Kidney (tissue), 14 donors: Measurements from ENCODE around the gene ADD2. TPM values are rescaled to one million over a fixed set of nuclear protein-coding genes. Genes with fewer than 3 reads are reported as not detected.

Experiments used
- DNase-seq, 5 donors: peaks; one replicate each; pipeline ENCODE4 v3.0.0-alpha.2; 2013 to 2020
- FAIRE-seq: peaks from 2 replicates; lab custom pipeline; 2012; peaks lifted over from hg19 to GRCh38; lab: Jason Lieb, UNC
- H3K27ac ChIP-seq, 2 donors: one replicate each; pipeline ENCODE4 v1.7.0; 2013; ENCODE audit warnings: low read depth in 2 of 2, low read length in 2 of 2, inconsistent platforms in 1 of 2
- H3K27me3 ChIP-seq: one replicate; pipeline ENCODE4 v1.7.1; 2013; ENCODE audit warnings: low read length, inconsistent platforms; ENCODE audit not compliant: control insufficient read depth, insufficient read depth
- H3K36me3 ChIP-seq, 3 donors: one replicate each; pipeline versions ENCODE4 v1.7.0 to v1.7.1; 2013; ENCODE audit warnings: low read length in 3 of 3, control low read depth in 1 of 3, inconsistent platforms in 1 of 3; ENCODE audit not compliant: insufficient read depth in 3 of 3, control insufficient read depth in 2 of 3
- H3K4me1 ChIP-seq, 3 donors: one replicate each; pipeline versions ENCODE4 v1.7.0 to v1.7.1; 2013; ENCODE audit warnings: low read length in 3 of 3, inconsistent platforms in 1 of 3, low read depth in 1 of 3; ENCODE audit not compliant: control insufficient read depth in 2 of 3, insufficient read depth in 2 of 3
- H3K4me3 ChIP-seq, 3 donors: one replicate each; pipeline versions ENCODE4 v1.7.0 to v1.8.1; 2013; ENCODE audit warnings: low read length in 3 of 3, control low read depth in 1 of 3, inconsistent platforms in 1 of 3
- H3K9ac ChIP-seq, 3 donors: one replicate each; pipeline versions ENCODE4 v1.7.0 to v1.7.1; 2013; ENCODE audit warnings: low read length in 3 of 3, control low read depth in 1 of 3, inconsistent platforms in 1 of 3
- H3K9me3 ChIP-seq, 3 donors: one replicate each; pipeline versions ENCODE4 v1.7.0 to v1.7.1; 2013; ENCODE audit warnings: low read length in 3 of 3, control low read depth in 1 of 3, inconsistent platforms in 1 of 3; ENCODE audit not compliant: control insufficient read depth in 2 of 3, insufficient read depth in 1 of 3
- intact Hi-C: fragments of 100-400 bp; cut with DNase I; formaldehyde crosslinking; loops from one replicate; pipeline ENCODE4 v1.11.1; 2022
- polyA plus RNA-seq: library from polyadenylated mRNA; stranded (reverse); fragments of 350-450 nt; fragmentation: Illumina TruSeq; extraction: RNeasy Lipid Tissue Mini Kit (QIAGEN cat#74804); gene quantifications from one replicate; pipeline ENCODE4 v1.2.3, GENCODE V29; 2014; ENCODE audit warnings: low read depth, low replicate concordance; ENCODE audit not compliant: insufficient read depth
- total RNA-seq: library from RNA; stranded (reverse); fragmentation: NEBNext Ultra II Directional; extraction: Animal tissue kit (Norgen Biotek cat#: 25700); gene quantifications from one replicate; pipeline ENCODE4 v1.2.1, GENCODE V29; 2021
- TF ChIP-seq, protein P1 (sequence below): IDR thresholded peaks from 3 replicates; pipeline ENCODE4 v1.5.1; 2012; ENCODE audit warnings: mild to moderate bottlenecking, moderate library complexity, borderline replicate concordance; ENCODE audit not compliant: insufficient read depth; ENCODE audit errors: extremely low read depth
- donor health status: control.
- donor health status: control.
- donor health status: control.
- donor health status: control.
- donor health status: control.
- donor health status: DM: yes; HTN: yes; CAD: no.
- donor health status: Normal renal cell carcinoma (clear cell type).

Gene ADD2
- total and polyA plus RNA-seq, 2 donors from 2014 or later: 2.9 TPM; not detected in 1

DNA sequence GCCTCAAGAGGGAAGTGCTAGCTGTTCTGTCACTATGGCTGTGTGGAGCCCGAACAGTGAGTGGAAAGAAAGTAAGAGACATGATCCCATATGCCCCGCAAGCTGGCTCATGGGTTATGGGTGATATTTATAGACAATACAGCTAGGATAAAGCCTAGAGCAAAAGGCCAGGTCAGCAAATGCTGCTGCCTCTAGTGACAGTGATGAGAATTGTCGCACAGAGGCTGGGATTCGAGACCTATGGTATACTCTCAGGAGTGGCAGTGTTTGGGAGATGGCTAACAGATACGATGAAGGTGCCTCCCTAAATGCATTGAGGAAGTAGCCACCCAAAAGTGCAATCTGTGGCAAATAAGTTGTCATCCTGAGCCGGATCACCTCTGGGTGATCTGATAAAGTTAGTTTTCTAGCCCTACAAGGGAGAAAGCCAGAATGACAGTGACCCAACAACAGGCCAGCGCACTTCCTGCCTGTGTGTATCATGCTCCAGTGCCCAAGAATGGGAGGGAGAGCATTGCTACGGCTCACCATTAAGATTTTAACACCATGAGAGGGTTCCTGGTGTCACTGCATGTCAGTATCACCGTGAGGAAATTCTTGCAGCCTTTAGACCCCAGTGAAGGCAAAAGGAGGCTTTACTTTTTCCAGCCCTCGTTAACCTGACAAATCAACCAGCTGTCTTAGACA is 122.1 kb downstream of the ADD2 start:
- intact Hi-C loops: no loop called here
- Histone ChIP-seq H3K4me1 (no peaks in the 10 kb centered on the region), H3K9me3 (no peaks in the 10 kb centered on the region), H3K4me3 (no peak overlapping the region), H3K27me3 (peaks cover 3% of the 10 kb centered on the region), H3K36me3 (no peaks in the 10 kb centered on the region), H3K27ac (no peak overlapping the region), H3K9ac (no peak overlapping the region)
- FAIRE-seq (no peak), DNase-seq (peak in 3 of 5 donors; percentile 35 to 64 (median 61))
- TF ChIP-seq, protein P1, sequence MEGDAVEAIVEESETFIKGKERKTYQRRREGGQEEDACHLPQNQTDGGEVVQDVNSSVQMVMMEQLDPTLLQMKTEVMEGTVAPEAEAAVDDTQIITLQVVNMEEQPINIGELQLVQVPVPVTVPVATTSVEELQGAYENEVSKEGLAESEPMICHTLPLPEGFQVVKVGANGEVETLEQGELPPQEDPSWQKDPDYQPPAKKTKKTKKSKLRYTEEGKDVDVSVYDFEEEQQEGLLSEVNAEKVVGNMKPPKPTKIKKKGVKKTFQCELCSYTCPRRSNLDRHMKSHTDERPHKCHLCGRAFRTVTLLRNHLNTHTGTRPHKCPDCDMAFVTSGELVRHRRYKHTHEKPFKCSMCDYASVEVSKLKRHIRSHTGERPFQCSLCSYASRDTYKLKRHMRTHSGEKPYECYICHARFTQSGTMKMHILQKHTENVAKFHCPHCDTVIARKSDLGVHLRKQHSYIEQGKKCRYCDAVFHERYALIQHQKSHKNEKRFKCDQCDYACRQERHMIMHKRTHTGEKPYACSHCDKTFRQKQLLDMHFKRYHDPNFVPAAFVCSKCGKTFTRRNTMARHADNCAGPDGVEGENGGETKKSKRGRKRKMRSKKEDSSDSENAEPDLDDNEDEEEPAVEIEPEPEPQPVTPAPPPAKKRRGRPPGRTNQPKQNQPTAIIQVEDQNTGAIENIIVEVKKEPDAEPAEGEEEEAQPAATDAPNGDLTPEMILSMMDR: no peak

DNA sequence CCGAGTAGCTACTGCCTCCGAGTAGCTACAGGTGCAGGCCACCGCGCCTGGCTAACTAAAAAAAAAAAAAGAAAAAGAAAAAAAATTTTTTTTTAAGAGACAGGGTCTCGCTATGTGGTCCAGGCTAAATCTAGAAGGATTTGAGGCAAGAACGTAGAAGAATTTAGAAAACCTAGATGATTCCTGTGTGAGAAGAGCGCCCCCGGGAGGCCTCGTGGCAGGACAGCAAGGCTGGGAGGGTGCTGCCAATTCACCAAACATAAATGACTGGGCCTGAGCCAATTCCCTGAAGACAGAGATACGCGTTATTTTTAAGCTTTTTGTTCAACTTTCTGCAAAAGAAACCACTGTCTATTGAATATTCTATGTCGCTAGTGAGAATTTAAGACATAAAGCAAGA is 124.3 kb downstream of the ADD2 start:
- TF ChIP-seq, protein P1: no peak
- intact Hi-C loops: no loop called here
- Histone ChIP-seq H3K9me3 (no peaks in the 10 kb centered on the region), H3K4me3 (no peak overlapping the region), H3K36me3 (no peaks in the 10 kb centered on the region), H3K4me1 (no peaks in the 10 kb centered on the region), H3K27ac (no peak overlapping the region), H3K27me3 (peaks cover 3% of the 10 kb centered on the region), H3K9ac (no peak overlapping the region)
- DNase-seq (peak in 1 of 5 donors; percentile 14), FAIRE-seq (no peak)

DNA sequence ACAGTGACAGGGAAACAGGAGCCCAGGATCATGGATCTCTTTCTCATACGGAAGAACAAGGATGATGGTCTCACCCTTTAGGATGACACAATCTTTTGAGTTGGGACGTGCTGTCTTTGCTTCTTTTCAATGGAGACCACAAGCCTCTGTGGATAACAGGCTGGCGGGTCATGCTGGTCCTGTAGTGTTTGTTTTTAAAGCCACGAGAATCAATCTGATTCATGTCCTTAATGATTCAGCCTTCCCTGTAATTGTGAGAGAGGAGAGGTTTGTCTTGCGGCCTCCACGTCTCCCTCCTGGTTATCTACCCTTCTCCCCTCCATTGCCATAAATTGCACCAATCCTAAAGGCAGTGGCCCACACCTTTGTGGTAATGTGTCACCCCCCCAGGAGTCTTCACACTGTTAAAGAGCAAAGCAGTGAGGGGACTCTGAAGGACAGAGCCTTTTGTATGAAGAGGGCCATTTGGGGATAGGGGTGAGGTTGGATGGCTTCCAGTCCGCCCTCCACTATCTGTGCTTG is 126.7 kb downstream of the ADD2 start:
- H3K36me3 ChIP-seq: no peaks in the 10 kb centered on the region
- H3K27ac ChIP-seq: no peak overlapping the region
- no peaks in the 10 kb centered on the region for H3K9me3 ChIP-seq
- no peaks in the 10 kb centered on the region for H3K4me1 ChIP-seq
- intact Hi-C loops: no loop called here
- DNase-seq: no peak
- TF ChIP-seq, protein P1: no peak
- H3K27me3 ChIP-seq: no peaks in the 10 kb centered on the region
- no peak for FAIRE-seq
- no peak overlapping the region for H3K4me3 ChIP-seq
- no peak overlapping the region for H3K9ac ChIP-seq
